HG03520 (cell line): ENCODE measurements around the gene SOST.

ENCODE experiments used
- ATAC-seq: cut with Tn5 transposase; IDR thresholded peaks from one replicate; pipeline ENCODE4 v1.9.1; 2021; ENCODE audit warnings: mild to moderate bottlenecking, moderate library complexity; ENCODE audit not compliant: unreplicated experiment

Gene SOST

GRCh38 chr17:43710101-43710500, 48.5 kb downstream of the SOST start:
- ATAC-seq: no peak

DNA sequence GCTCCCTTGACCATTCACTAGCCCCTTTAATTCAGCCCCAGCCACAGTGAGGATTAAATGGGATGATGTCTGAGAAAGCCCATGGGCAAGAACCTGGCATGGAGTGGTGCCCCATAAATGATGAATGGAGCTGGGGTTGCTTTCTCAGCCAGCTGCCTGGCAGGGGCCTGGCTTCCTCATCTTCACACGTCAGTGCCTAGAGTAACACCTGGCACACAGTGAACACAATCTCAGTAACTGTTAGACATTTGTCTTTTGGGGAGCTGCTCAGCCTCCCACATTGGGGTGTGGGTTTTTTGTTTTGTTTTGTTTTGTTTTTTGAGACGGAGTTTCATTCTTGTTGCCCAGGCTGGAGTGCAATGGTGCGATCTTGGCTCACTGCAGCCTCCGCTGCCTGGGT, 49.4 kb downstream of the SOST start:
- ATAC-seq: no peak

DNA sequence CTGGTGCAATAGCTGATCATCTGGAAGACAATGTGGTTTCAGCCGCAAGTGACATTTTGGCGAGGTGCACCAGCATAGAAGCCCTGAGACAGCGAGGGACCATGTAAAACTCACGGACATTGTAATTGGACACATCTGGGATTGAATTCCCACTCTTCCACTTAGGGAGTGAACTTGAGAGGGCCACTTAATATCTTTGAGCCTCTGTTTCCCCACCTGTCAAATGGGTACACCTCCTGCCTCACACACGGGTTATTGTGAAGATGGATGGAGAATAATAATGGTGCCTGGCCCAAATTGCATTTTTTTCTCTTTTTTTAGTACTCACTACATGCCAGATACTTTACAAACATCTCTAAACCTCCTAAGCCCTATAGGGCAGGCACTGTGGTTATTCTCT, 51.4 kb downstream of the SOST start:
- ATAC-seq: no peak

DNA sequence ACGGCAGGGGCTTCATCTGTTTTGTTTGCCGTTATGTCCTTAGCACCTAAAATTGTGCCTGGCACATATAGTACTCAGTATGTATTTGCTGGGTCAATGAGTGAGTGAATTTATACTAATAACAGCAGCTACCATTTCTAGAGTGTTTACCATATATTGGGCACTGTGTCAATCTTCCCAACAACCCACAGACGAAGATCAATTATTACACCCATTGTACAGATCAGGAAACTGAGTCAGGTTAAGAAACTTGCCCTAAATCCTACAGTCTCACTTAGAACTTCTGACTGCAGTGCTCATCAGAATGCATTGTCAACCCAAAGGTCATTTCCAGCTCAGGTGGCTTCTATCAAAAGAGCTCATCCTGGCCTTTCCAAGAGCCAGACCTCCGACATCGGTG, 52.4 kb downstream of the SOST start:
- ATAC-seq: no peak
